Fibroblast of pulmonary artery (primary cell): ENCODE measurements around the gene PUS1.
"Not testable (repeated sequence)": the region's sequence is repeated elsewhere in the genome, so short reads cannot be mapped to it uniquely, and the experiment has no call there.

ENCODE experiments used
- DNase-seq: peaks from one replicate; pipeline ENCODE4 v3.0.0-alpha.2; 2010; ENCODE audit warnings: low read depth
- H3K4me3 ChIP-seq: replicated peaks from 2 replicates; pipeline ENCODE4 v1.5.1; 2011; ENCODE audit warnings: low read depth, mild to moderate bottlenecking, control low read depth, low read length, moderate library complexity
- CTCF ChIP-seq: IDR thresholded peaks from 2 replicates; pipeline ENCODE4 v1.5.1; 2011; ENCODE audit warnings: mild to moderate bottlenecking, control low read depth, low read length, inconsistent platforms; ENCODE audit errors: missing control alignments

PUS1 gene

DNA sequence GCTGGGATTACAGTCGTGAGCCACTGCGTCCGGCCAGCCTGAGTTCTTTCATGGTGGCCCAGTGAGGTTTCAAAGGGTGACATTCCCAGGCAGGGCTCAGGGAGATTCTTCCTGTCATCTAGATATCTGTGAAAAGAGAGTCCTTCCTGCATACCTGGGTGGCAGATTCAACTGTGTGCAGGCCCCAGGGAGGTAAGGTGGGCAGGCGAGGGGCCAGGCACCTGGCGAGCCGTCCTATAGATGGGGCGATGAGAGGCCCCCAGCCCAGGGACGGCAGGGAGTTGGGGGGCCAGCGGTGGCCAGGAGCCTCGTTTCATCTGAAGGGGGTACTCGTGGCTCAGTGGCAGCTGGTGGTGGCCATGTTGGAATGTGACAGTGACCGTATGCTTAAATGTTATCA is 13.6 kb downstream of the PUS1 start:
- TF ChIP-seq CTCF, result no peak
- H3K4me3 ChIP-seq, result no peak overlapping the region
- DNase-seq, result no peak

DNA sequence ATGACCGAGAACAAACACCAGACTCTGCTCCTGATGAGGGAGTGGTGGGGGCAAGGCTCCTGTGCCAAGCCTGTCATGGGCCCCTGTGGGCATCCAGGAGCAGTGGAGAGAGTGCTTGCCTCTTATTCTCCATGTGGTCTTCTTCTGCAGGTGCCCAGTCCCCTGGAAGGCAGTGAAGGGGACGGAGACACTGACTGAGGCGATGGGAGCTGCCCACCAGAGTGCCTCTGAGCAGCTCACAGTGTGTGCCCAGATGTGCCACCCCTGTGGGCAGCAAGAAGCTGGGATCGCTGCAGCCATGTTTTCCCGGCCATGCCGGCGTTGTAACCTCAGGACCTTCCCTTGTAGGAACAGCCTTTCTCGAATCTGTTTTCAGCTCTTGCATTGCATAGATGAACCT is 14.3 kb downstream of the PUS1 start:
- no peak for TF ChIP-seq CTCF
- no peak for DNase-seq
- H3K4me3 ChIP-seq, result no peak overlapping the region

DNA sequence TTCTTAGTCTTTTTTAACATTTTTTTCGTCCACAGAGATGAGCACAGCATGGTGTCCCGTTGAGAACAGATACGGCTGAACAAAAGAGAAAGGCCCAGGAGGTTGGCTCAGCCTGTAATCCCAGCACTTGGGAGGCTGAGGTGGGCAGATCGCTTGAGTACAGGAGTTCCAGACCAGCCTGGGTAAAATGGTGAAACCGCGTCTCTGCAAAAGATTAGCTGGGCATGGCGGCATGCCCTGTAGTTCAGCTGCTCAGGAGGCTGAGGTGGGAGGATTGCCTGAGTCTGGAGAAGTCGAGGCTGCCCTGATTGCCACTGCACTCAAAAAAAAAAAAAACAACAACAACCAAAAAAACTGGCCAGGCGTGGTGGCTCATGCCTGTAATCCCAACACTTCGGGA is 14.8 kb downstream of the PUS1 start:
- DNase-seq, result no peak
- H3K4me3 ChIP-seq, result no peak overlapping the region
- TF ChIP-seq CTCF, result no peak

GRCh38 chr12:131944601-131945251 is 15.7 kb downstream of the PUS1 start:
- no peak for DNase-seq
- TF ChIP-seq CTCF, result no peak
- H3K4me3 ChIP-seq, result no peak overlapping the region

GRCh38 chr12:131946757-131947156 is 17.7 kb downstream of the PUS1 start:
- no peak for TF ChIP-seq CTCF
- DNase-seq, result no peak
- H3K4me3 ChIP-seq, result no peak overlapping the region

- no peak overlapping the region for H3K4me3 ChIP-seq
- no peak for TF ChIP-seq CTCF
- DNase-seq, result no peak
Observed at GRCh38 chr12:131947482-131948027, 18.5 kb downstream of the PUS1 start.

DNA sequence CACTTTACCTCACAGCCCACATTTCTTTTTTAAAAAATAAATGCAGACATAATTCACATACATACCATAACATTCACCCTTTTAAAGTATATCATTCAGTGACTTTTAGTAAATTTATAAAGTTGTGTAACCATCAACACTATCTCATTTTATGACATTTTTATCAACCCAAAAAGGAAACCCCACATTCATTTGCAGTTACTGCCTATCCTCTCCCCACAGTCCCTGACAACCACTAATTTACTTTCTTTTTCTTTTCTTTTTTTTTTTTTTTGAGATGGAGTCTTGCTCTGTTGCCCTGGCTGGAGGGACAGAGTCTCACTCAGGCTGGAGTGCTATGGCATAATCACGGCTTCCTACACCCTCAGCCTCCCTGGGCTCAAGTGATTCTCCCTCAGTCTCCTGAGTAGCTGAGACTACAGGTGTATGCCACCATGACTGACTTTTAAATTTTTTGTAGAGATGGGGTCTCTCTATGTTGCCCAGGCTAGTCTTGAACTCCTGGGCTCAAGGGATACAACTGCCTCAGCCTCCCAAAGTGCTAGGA is 19.2 kb downstream of the PUS1 start:
- no peak overlapping the region for H3K4me3 ChIP-seq
- DNase-seq, result no peak
- no peak for TF ChIP-seq CTCF

DNA sequence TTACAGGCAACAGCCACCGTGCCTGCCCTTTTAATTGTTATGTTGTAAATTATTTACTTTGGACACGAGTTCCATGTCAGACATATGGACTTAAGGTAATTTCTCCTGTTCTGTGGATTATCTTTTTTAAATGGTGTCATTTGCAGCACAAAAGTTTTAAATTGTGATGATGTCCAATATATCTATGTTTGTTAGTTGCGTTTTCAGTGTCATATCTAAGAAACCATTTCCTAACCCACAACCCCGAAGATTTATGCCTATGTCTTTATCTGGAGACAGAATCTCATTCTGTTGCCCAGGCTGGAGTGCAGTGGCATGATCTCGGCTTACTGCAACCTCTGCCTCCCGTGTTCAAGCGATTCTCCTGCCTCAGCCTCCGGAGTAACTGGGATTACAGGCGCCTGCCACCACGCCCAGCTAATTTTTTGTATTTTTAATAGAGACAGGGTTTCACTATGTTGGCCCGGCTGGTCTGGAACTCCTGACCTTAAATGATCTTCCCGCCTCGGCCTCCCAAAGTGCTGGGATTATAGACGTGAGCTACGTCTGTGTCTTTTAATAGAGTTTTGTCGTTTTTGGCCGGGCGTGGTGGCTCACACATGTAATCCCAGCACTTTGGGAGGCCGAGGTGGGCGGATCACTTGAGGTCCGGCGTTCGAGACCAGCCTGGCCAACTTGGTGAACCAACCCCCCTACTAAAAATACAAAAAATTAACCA is 19.8 kb downstream of the PUS1 start:
- H3K4me3 ChIP-seq, result peak overlapping the region; percentile 57
- not testable (repeated sequence) for DNase-seq
